ENCODE measurements around the gene DCBLD1.
A peak's percentile ranks its signal among the peaks of the same experiment; 100 is the strongest.

- TF ChIP-seq CTCF (IDR thresholded peaks at IDR 0.05) (peak; percentile 13), EZH2 (IDR thresholded peaks at IDR 0.05) (peak; percentile 77), EZH2phosphoT487 (IDR thresholded peaks at IDR 0.05) (peak; percentile 7)
Measured at GRCh38 chr6:117482240-117483003, at the start of gene DCBLD1.

Data from neural progenitor cell (in vitro differentiated cells).